ENCODE results near the gene GALNT3. TPM values are rescaled to one million over a fixed set of nuclear protein-coding genes. Genes with fewer than 3 reads are reported as not detected.

The GALNT3 gene
- total and polyA plus RNA-seq, 2 experiments from 2014 or later = 0.40 to 1.1 TPM

DNA sequence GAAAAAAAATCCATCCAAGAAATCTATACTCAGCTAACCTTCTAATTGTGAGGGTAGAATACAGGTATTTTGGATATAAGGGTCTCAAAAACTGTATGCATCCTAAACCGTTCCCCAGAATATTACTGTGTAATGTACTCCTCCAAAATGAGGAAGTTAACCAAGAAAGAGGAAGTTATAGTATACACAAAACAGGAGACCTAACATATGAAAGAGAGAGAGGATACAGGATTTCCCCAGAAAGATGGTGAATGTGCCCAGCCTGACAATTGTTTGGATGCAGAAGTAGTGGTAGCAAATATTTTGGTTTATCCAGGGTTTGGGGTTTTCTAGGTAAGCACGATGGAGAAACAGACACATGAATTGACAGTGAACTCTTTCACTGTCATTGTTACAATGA is 50.6 kb downstream of the GALNT3 start:
- TF ChIP-seq EZH2phosphoT487 (IDR thresholded peaks at IDR 0.05; ENCODE audit: insufficient read depth, low read depth) (no peak), EZH2 (IDR thresholded peaks at IDR 0.05; ENCODE audit: insufficient read depth, poor library complexity, severe bottlenecking) (no peak)
- Histone ChIP-seq H3F3A (ENCODE audit: insufficient read depth) (no peaks in the 10 kb centered on the region), H3K4me3 (no peak overlapping the region), H3K4me1 (ENCODE audit: insufficient read depth) (no peaks in the 10 kb centered on the region), H3K9ac (no peak overlapping the region), H3K36me3 (ENCODE audit: low read depth) (no peaks in the 10 kb centered on the region), H3K9me3 (ENCODE audit: low read depth) (no peaks in the 10 kb centered on the region), H3K4me2 (ENCODE audit: unreplicated experiment) (no peak overlapping the region), H4K20me1 (ENCODE audit: insufficient read depth) (no peaks in the 10 kb centered on the region), H3K27me3 (replicated peaks; ENCODE audit: insufficient read depth) (no peaks in the 10 kb centered on the region), H3K9me2 (ENCODE audit: insufficient read depth) (peaks cover 6% of the 10 kb centered on the region; the same call in 1 of the 2 replicates), H2AFZ (no peak overlapping the region), H3K79me2 (ENCODE audit: insufficient read depth) (no peaks in the 10 kb centered on the region), H3K27ac (no peak overlapping the region)
- WGBS, 2 experiments (ENCODE audit: low coverage in 1 of 2, low lambda C conversion rate in 2 of 2, missing lambda C conversion rate in 2 of 2) = 77 to 86% methylated on average over 2 of the region's 2 CpGs
- no peak for DNase-seq
- in situ Hi-C loops (cut with MboI) = no loop called here

- peak; percentile 90 for DNase-seq
- Histone ChIP-seq H3K79me2 (ENCODE audit: insufficient read depth) (no peaks in the 10 kb centered on the region), H3K9ac (no peak overlapping the region), H3K27ac (peak overlapping the region; percentile 54), H3K9me3 (ENCODE audit: low read depth) (no peaks in the 10 kb centered on the region), H2AFZ (no peak overlapping the region), H3K36me3 (ENCODE audit: low read depth) (no peaks in the 10 kb centered on the region), H3K9me2 (ENCODE audit: insufficient read depth) (no peaks in the 10 kb centered on the region; the same call in 1 of the 2 replicates), H3F3A (ENCODE audit: insufficient read depth) (peaks cover 15% of the 10 kb centered on the region; the same call in 1 of the 2 replicates), H3K4me3 (no peak overlapping the region), H3K27me3 (replicated peaks; ENCODE audit: insufficient read depth) (no peaks in the 10 kb centered on the region), H3K4me1 (ENCODE audit: insufficient read depth) (peaks cover 31% of the 10 kb centered on the region), H4K20me1 (ENCODE audit: insufficient read depth) (no peaks in the 10 kb centered on the region), H3K4me2 (ENCODE audit: unreplicated experiment) (peak overlapping the region; percentile 57)
- in situ Hi-C loops (cut with MboI) = no loop called here
- no peak for TF ChIP-seq EZH2 (IDR thresholded peaks at IDR 0.05; ENCODE audit: insufficient read depth, poor library complexity, severe bottlenecking)
- no peak for TF ChIP-seq EZH2phosphoT487 (IDR thresholded peaks at IDR 0.05; ENCODE audit: insufficient read depth, low read depth)
Measured at GRCh38 chr2:165725421-165725820, 68.6 kb downstream of the GALNT3 start.

- H3K36me3 ChIP-seq (ENCODE audit: low read depth) = no peaks in the 10 kb centered on the region
- H3K9ac ChIP-seq = no peak overlapping the region
- H3K27ac ChIP-seq = peak overlapping the region; percentile 58
- H3K79me2 ChIP-seq (ENCODE audit: insufficient read depth) = no peaks in the 10 kb centered on the region
- H4K20me1 ChIP-seq (ENCODE audit: insufficient read depth) = no peaks in the 10 kb centered on the region
- H3F3A ChIP-seq (ENCODE audit: insufficient read depth) = peaks cover 16% of the 10 kb centered on the region
- peak overlapping the region; percentile 41 for H3K4me2 ChIP-seq (ENCODE audit: unreplicated experiment)
- H3K27me3 ChIP-seq (replicated peaks; ENCODE audit: insufficient read depth) = no peaks in the 10 kb centered on the region
- H3K9me3 ChIP-seq (ENCODE audit: low read depth) = no peaks in the 10 kb centered on the region
- H3K4me3 ChIP-seq = 0 out of 2 replicates have a peak overlapping the region, but pooled peaks have one; percentile 12
- H3K9me2 ChIP-seq (ENCODE audit: insufficient read depth) = no peaks in the 10 kb centered on the region; the same call in 1 of the 2 replicates
- peak; percentile 79 for DNase-seq
- TF ChIP-seq EZH2 (IDR thresholded peaks at IDR 0.05; ENCODE audit: insufficient read depth, poor library complexity, severe bottlenecking) (no peak), EZH2phosphoT487 (IDR thresholded peaks at IDR 0.05; ENCODE audit: insufficient read depth, low read depth) (0 out of 2 replicates have a peak, but pooled peaks have one; percentile 32)
- peaks cover 32% of the 10 kb centered on the region for H3K4me1 ChIP-seq (ENCODE audit: insufficient read depth)
- in situ Hi-C loops (cut with MboI) = no loop called here
- H2AFZ ChIP-seq = peak overlapping the region; percentile 37
Measured at GRCh38 chr2:165720511-165720910, 73.5 kb downstream of the GALNT3 start.

GRCh38 chr2:165718610-165719210 is 75.3 kb downstream of the GALNT3 start:
- no peak overlapping the region for H3K9ac ChIP-seq
- in situ Hi-C loops (cut with MboI) = no loop called here
- no peaks in the 10 kb centered on the region for H3K27me3 ChIP-seq (replicated peaks; ENCODE audit: insufficient read depth)
- DNase-seq = no peak
- H4K20me1 ChIP-seq (ENCODE audit: insufficient read depth) = no peaks in the 10 kb centered on the region
- no peak overlapping the region for H3K27ac ChIP-seq
- 80 to 82% methylated on average over 1 of the region's 1 CpG for WGBS, 2 experiments (ENCODE audit: low coverage in 1 of 2, low lambda C conversion rate in 2 of 2, missing lambda C conversion rate in 2 of 2)
- no peak overlapping the region for H2AFZ ChIP-seq
- no peaks in the 10 kb centered on the region for H3K79me2 ChIP-seq (ENCODE audit: insufficient read depth)
- H3K36me3 ChIP-seq (ENCODE audit: low read depth) = no peaks in the 10 kb centered on the region
- H3K4me3 ChIP-seq = no peak overlapping the region
- H3F3A ChIP-seq (ENCODE audit: insufficient read depth) = peaks cover 16% of the 10 kb centered on the region
- no peak overlapping the region for H3K4me2 ChIP-seq (ENCODE audit: unreplicated experiment)
- H3K9me2 ChIP-seq (ENCODE audit: insufficient read depth) = no peaks in the 10 kb centered on the region; the same call in 1 of the 2 replicates
- peaks cover 28% of the 10 kb centered on the region for H3K4me1 ChIP-seq (ENCODE audit: insufficient read depth)
- no peak for TF ChIP-seq EZH2 (IDR thresholded peaks at IDR 0.05; ENCODE audit: insufficient read depth, poor library complexity, severe bottlenecking)
- TF ChIP-seq EZH2phosphoT487 (IDR thresholded peaks at IDR 0.05; ENCODE audit: insufficient read depth, low read depth) = no peak
- H3K9me3 ChIP-seq (ENCODE audit: low read depth) = no peaks in the 10 kb centered on the region
